A549 (cell line): ENCODE results near the gene UGT1A4. TPM values are rescaled to one million over a fixed set of nuclear protein-coding genes. Genes with fewer than 3 reads are reported as not detected.

Source experiments
- ATAC-seq, 2 experiments: fragments of 200-7000 bp in 1 of 2; fragments of >200 bp in 1 of 2; cut with Nextera tagmentation in 1 of 2; cut with Tn5 transposase in 1 of 2; 3 replicates each; pipeline versions ENCODE4 v1.8.0 to v1.9.1; 2018 to 2020; ENCODE audit warnings: mild to moderate bottlenecking in 1 of 2, moderate library complexity in 1 of 2
- CTCF ChIA-PET: fragments of 300-600 bp; sonication (Branson Sonifier 250); formaldehyde crosslinking; extraction: SDS; loops from one replicate; lab custom pipeline; 2021; ENCODE audit warnings: antibody characterized with exemption, inconsistent platforms; lab: Yijun Ruan, JAX
- POLR2A ChIA-PET: fragments of 350-600 bp; formaldehyde crosslinking; extraction: SDS; loops from one replicate; lab custom pipeline; 2021; ENCODE audit warnings: antibody characterized with exemption, inconsistent platforms; lab: Yijun Ruan, JAX
- DNase-seq, 2 experiments: peaks; one replicate each; pipeline versions ENCODE4 v3.0.0 to v3.0.0-alpha.2; 2011 to 2016; ENCODE audit warnings: low read depth in 1 of 2, low spot score in 1 of 2
- FAIRE-seq: peaks from 2 replicates; lab custom pipeline; 2011; peaks lifted over from hg19 to GRCh38; lab: Jason Lieb, UNC
- H3K27ac ChIP-seq, 2 experiments: fragments of >200 bp; sonication (Bioruptor Twin); formaldehyde crosslinking; 3 replicates each; pipeline ENCODE4 v1.5.1; 2016 to 2017
- H3K4me1 ChIP-seq: fragments of >200 bp; sonication (Bioruptor Twin); formaldehyde crosslinking; 3 replicates; pipeline ENCODE4 v1.6.1; 2016
- H3K4me2 ChIP-seq: fragments of >200 bp; sonication (Bioruptor Twin); formaldehyde crosslinking; 3 replicates; pipeline ENCODE4 v1.6.1; 2016
- H3K4me3 ChIP-seq: fragments of >200 bp; sonication (Bioruptor Twin); formaldehyde crosslinking; 3 replicates; pipeline ENCODE4 v1.5.1; 2016
- H3K9me3 ChIP-seq: fragments of >200 bp; sonication (Bioruptor Twin); formaldehyde crosslinking; 3 replicates; pipeline ENCODE4 v1.6.1; 2016
- BHLHE40 ChIP-seq: IDR thresholded peaks from 2 replicates; pipeline ENCODE4 v1.6.1; 2012; ENCODE audit warnings: low read depth, low read length, inconsistent platforms
- CEBPB ChIP-seq, 2 experiments: fragments of >200 bp in 1 of 2; sonication (Bioruptor Twin) in 1 of 2; formaldehyde crosslinking in 1 of 2; IDR thresholded peaks; 2 replicates each; pipeline ENCODE4 v1.6.1; 2012 to 2016
- CHD2 ChIP-seq: fragments of 150-350 bp; IDR thresholded peaks from 2 replicates; pipeline ENCODE4 v1.6.1; 2014; ENCODE audit warnings: low read length; ENCODE audit not compliant: partially characterized antibody
- EP300 ChIP-seq, 2 experiments: fragments of >200 bp; sonication (Bioruptor Twin); formaldehyde crosslinking; IDR thresholded peaks; 2 replicates in 1 of 2; 3 replicates in 1 of 2; pipeline ENCODE4 v1.6.1; 2016 to 2017
- FOSL2 ChIP-seq, 2 experiments: fragments of 450-650 bp in 1 of 2; fragments of >200 bp in 1 of 2; sonication (Bioruptor Twin) in 1 of 2; formaldehyde crosslinking; IDR thresholded peaks; 2 replicates each; pipeline versions ENCODE4 v1.5.0 to v1.6.1; 2016 to 2020; ENCODE audit warnings: mild to moderate bottlenecking in 1 of 2, moderate library complexity in 1 of 2
- GATA3 ChIP-seq: IDR thresholded peaks from 2 replicates; pipeline ENCODE4 v1.6.1; 2012; ENCODE audit warnings: borderline replicate concordance
- HES2 ChIP-seq: fragments of >200 bp; sonication (Bioruptor Twin); formaldehyde crosslinking; IDR thresholded peaks from 2 replicates; pipeline ENCODE4 v1.6.1; 2016
- JUN ChIP-seq, 2 experiments: fragments of >200 bp; sonication (Bioruptor Twin); formaldehyde crosslinking; IDR thresholded peaks; 2 replicates in 1 of 2; 3 replicates in 1 of 2; pipeline ENCODE4 v1.6.1; 2016 to 2017
- JUNB ChIP-seq: fragments of >200 bp; sonication (Bioruptor Twin); formaldehyde crosslinking; IDR thresholded peaks from 2 replicates; pipeline ENCODE4 v1.6.1; 2016
- MAX ChIP-seq: IDR thresholded peaks from 2 replicates; pipeline ENCODE4 v1.6.1; 2012
- PHF8 ChIP-seq: fragments of 200-600 bp; sonication (generic); IDR thresholded peaks from 2 replicates; pipeline ENCODE4 v1.6.1; 2016; ENCODE audit warnings: low read depth, mild to moderate bottlenecking, antibody characterized with exemption, moderate library complexity, borderline replicate concordance
- RAD21 ChIP-seq, 2 experiments: fragments of >200 bp in 1 of 2; sonication (Bioruptor Twin) in 1 of 2; formaldehyde crosslinking in 1 of 2; IDR thresholded peaks in 1 of 2; conservative IDR thresholded peaks in 1 of 2; 2 replicates in 1 of 2; 3 replicates in 1 of 2; pipeline ENCODE4 v1.6.1; 2012 to 2018; ENCODE audit warnings: inconsistent platforms in 1 of 2
- RCOR1 ChIP-seq: fragments of 150-350 bp; IDR thresholded peaks from 2 replicates; pipeline ENCODE4 v1.6.1; 2014; ENCODE audit warnings: antibody characterized with exemption, low read length, low read depth
- RNF2 ChIP-seq: fragments of 200-600 bp; sonication (generic); IDR thresholded peaks from 2 replicates; pipeline ENCODE4 v1.6.1; 2016; ENCODE audit warnings: low read depth, mild to moderate bottlenecking, antibody characterized with exemption, moderate library complexity, borderline replicate concordance
- SMC3 ChIP-seq: fragments of >200 bp; sonication (Bioruptor Twin); formaldehyde crosslinking; IDR thresholded peaks from 3 replicates; pipeline ENCODE4 v1.6.1; 2018; ENCODE audit warnings: inconsistent platforms
- SREBF2 ChIP-seq: fragments of 450-650 bp; IDR thresholded peaks from 2 replicates; pipeline ENCODE4 v1.6.1; 2014; ENCODE audit warnings: mild to moderate bottlenecking, moderate library complexity
- USF2 ChIP-seq: fragments of 450-650 bp; IDR thresholded peaks from 2 replicates; pipeline ENCODE4 v1.6.1; 2014; ENCODE audit warnings: antibody characterized with exemption
- ZFP36 ChIP-seq: fragments of 450-650 bp; IDR thresholded peaks from 2 replicates; pipeline ENCODE4 v1.6.1; 2014; ENCODE audit warnings: borderline replicate concordance; ENCODE audit not compliant: partially characterized antibody
- ZNF302 ChIP-seq: fragments of 250-450 bp; sonication (Bioruptor Pico); IDR thresholded peaks from 2 replicates; pipeline ENCODE4 v1.9.0; 2021; ENCODE audit warnings: inconsistent platforms, mild to moderate bottlenecking, moderate library complexity
- WGBS: methylation state at CpG from one replicate; pipeline ENCODE4 v1.1.6; 2017; ENCODE audit errors: missing lambda C conversion rate; 5-methylcytosine and 5-hydroxymethylcytosine counted together
- polyA plus RNA-seq, 4 experiments: library from polyadenylated mRNA; depleted of rRNA in 3 of 4; stranded (reverse); fragments of >200 nt; fragmentation: RNase III in 1 of 4; extraction: RNeasy Plus Mini Kit Qiagen cat#74134 plus additional on column Dnase treatment in 1 of 4; gene quantifications; 2 replicates in 3 of 4; 3 replicates in 1 of 4; pipeline ENCODE4 v1.2.3, GENCODE V29; 2011 to 2017
- TF ChIP-seq, protein P1 (sequence below): fragments of >200 bp; sonication (Bioruptor Twin); formaldehyde crosslinking; IDR thresholded peaks from 3 replicates; pipeline ENCODE4 v1.6.1; 2016
- TF ChIP-seq, protein P2 (sequence below): fragments of 250-450 bp; sonication (Bioruptor Pico); IDR thresholded peaks from 2 replicates; pipeline ENCODE4 v1.5.0; 2021; ENCODE audit warnings: mild to moderate bottlenecking, moderate library complexity, borderline replicate concordance
- TF ChIP-seq, protein P3 (sequence below): IDR thresholded peaks from 2 replicates; pipeline ENCODE4 v1.6.1; 2012

Gene UGT1A4
- polyA plus RNA-seq, 2 of the 4 experiments (the other 2 are of a cell fraction) = 0.13 to 0.14 TPM

- DNase-seq (no peak), ATAC-seq (0 out of 6 replicates have a peak, but pooled peaks of 1 of the 2 experiments have one; percentile 29), FAIRE-seq (no peak)
- Histone ChIP-seq H3K27ac (peak overlapping the region; percentile 82 to 85), H3K9me3 (peaks cover 25% of the 10 kb centered on the region), H3K4me1 (peaks cover 16% of the 10 kb centered on the region; the same call in 2 of the 3 replicates), H3K4me3 (no peak overlapping the region), H3K4me2 (no peak overlapping the region)
- TF ChIP-seq FOSL2 (IDR thresholded peaks at IDR 0.05) (no peak), FOSL2 (CRISPR knock-in tag; IDR thresholded peaks at IDR 0.05) (no peak), SREBF2 (no peak)
- 76% methylated on average over 4 of the region's 4 CpGs for WGBS
- CTCF ChIA-PET = no interaction called here
- POLR2A ChIA-PET = no interaction called here
These were observed 43.5 kb upstream of the UGT1A4 start for GRCh38 chr2:233674995-233675394.

GRCh38 chr2:233676046-233676445, 42.5 kb upstream of the UGT1A4 start:
- FAIRE-seq (no peak), ATAC-seq (peak; percentile 62 to 72; a peak in 4 of 6 replicates), DNase-seq (peak in 1 of 2 experiments; percentile 70)
- H3K4me1 ChIP-seq = peaks cover 20% of the 10 kb centered on the region; the same call in 2 of the 3 replicates
- H3K27ac ChIP-seq = peak overlapping the region; percentile 77 to 82
- WGBS = 3% methylated on average over 2 of the region's 2 CpGs
- H3K4me3 ChIP-seq = no peak overlapping the region
- TF ChIP-seq RAD21 (conservative IDR thresholded peaks at IDR 0.05 in 1 of 2, IDR thresholded peaks at IDR 0.05 in 1 of 2) = no peak
- peak; percentile 45; the same call in 1 of the 2 replicates for TF ChIP-seq MAX
- peak; percentile 76 for TF ChIP-seq FOSL2 (IDR thresholded peaks at IDR 0.05)
- TF ChIP-seq FOSL2 (CRISPR knock-in tag; IDR thresholded peaks at IDR 0.05) = peak; percentile 80
- peak; percentile 83 for TF ChIP-seq JUNB
- TF ChIP-seq ZNF302 (CRISPR knock-in tag) = no peak
- TF ChIP-seq, protein P1, sequence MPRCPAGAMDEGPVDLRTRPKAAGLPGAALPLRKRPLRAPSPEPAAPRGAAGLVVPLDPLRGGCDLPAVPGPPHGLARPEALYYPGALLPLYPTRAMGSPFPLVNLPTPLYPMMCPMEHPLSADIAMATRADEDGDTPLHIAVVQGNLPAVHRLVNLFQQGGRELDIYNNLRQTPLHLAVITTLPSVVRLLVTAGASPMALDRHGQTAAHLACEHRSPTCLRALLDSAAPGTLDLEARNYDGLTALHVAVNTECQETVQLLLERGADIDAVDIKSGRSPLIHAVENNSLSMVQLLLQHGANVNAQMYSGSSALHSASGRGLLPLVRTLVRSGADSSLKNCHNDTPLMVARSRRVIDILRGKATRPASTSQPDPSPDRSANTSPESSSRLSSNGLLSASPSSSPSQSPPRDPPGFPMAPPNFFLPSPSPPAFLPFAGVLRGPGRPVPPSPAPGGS = 0 out of 3 replicates have a peak, but pooled peaks have one; percentile 27
- TF ChIP-seq GATA3 = peak; percentile 91; the same call in 1 of the 2 replicates
- peak; percentile 71 to 80; a peak in 2 of 5 replicates for TF ChIP-seq EP300 (IDR thresholded peaks at IDR 0.05)
- TF ChIP-seq JUN (IDR thresholded peaks at IDR 0.05) = peak in 1 of 2 experiments; percentile 52; a peak in 1 of 5 replicates
- ChIA-PET POLR2A (no interaction called here), CTCF (interaction anchor here (1.0 to 1.4 kb wide), 2 partner anchors 23 to 35 kb away, joined by 4 read pairs; no protein-coding TSS in a partner anchor)
- H3K4me2 ChIP-seq = no peak overlapping the region
- H3K9me3 ChIP-seq = peaks cover 18% of the 10 kb centered on the region

- H3K4me2 ChIP-seq = no peak overlapping the region
- FAIRE-seq = no peak
- no peak for DNase-seq
- no peaks in the 10 kb centered on the region; the same call in 1 of the 3 replicates for H3K9me3 ChIP-seq
- H3K4me3 ChIP-seq = no peak overlapping the region
- H3K27ac ChIP-seq = peak overlapping the region; percentile 44 to 80; a peak in 3 of 6 replicates
- CTCF ChIA-PET = interaction anchor here (1.4 kb wide), 1 partner anchor 9 kb away, joined by 3 read pairs; no protein-coding TSS in a partner anchor
- POLR2A ChIA-PET = no interaction called here
- no peak for ATAC-seq
- WGBS = 87% methylated on average over 4 of the region's 4 CpGs
- TF ChIP-seq PHF8 (no peak), CEBPB (IDR thresholded peaks at IDR 0.05) (no peak), RCOR1 (no peak), CHD2 (no peak), HES2 (no peak), RNF2 (no peak), ZFP36 (no peak), SMC3 (no peak), USF2 (no peak), BHLHE40 (no peak)
- TF ChIP-seq, protein P2, sequence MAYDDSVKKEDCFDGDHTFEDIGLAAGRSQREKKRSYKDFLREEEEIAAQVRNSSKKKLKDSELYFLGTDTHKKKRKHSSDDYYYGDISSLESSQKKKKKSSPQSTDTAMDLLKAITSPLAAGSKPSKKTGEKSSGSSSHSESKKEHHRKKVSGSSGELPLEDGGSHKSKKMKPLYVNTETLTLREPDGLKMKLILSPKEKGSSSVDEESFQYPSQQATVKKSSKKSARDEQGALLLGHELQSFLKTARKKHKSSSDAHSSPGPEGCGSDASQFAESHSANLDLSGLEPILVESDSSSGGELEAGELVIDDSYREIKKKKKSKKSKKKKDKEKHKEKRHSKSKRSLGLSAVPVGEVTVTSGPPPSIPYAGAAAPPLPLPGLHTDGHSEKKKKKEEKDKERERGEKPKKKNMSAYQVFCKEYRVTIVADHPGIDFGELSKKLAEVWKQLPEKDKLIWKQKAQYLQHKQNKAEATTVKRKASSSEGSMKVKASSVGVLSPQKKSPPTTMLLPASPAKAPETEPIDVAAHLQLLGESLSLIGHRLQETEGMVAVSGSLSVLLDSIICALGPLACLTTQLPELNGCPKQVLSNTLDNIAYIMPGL (CRISPR knock-in tag) = no peak
- TF ChIP-seq, protein P3, sequence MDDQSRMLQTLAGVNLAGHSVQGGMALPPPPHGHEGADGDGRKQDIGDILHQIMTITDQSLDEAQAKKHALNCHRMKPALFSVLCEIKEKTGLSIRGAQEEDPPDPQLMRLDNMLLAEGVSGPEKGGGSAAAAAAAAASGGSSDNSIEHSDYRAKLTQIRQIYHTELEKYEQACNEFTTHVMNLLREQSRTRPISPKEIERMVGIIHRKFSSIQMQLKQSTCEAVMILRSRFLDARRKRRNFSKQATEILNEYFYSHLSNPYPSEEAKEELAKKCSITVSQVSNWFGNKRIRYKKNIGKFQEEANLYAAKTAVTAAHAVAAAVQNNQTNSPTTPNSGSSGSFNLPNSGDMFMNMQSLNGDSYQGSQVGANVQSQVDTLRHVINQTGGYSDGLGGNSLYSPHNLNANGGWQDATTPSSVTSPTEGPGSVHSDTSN = no peak
- peaks cover 16% of the 10 kb centered on the region; the same call in 1 of the 3 replicates for H3K4me1 ChIP-seq
These were observed 39.3 kb upstream of the UGT1A4 start for GRCh38 chr2:233679196-233679595.
